Measurements from ENCODE around the gene ADM2. TPM values are rescaled to one million over a fixed set of nuclear protein-coding genes. Genes with fewer than 3 reads are reported as not detected.

Gene ADM2
- total and polyA plus RNA-seq, 9 donors: 0.01 to 2.6 (median 0.15) TPM; not detected in 3

DNA sequence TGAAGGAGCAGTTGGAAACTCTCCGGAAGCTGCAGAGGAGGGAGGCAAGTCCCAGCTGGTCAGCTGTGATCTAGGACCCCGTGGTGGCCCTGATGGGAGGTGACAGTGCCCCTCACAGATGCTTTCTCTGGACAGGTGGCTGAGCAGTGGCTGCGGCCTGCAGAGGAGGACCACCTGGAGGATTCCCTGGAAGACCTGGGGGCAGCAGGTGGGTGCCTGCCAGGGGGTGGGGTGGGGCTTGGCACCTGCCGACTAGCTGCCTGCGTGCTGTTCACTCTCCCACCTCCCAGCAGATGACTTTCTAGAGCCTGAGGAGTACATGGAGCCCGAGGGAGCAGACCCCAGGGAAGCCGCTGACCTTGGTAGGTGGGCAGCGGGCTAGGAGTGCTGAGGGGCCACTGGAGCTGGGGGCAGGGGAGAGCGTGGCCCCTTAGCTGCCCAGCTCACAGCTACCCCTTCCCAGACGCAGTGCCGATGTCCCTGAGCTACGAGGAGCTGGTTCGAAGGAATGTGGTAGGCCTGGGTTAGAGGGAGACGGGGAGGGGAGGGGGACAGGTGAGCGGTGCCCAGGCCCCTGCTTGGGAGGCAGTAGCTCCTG, 41.0 kb downstream of the ADM2 start:
- no peak for TF ChIP-seq POLR2A (IDR thresholded peaks at IDR 0.05)
- TF ChIP-seq, protein P1, sequence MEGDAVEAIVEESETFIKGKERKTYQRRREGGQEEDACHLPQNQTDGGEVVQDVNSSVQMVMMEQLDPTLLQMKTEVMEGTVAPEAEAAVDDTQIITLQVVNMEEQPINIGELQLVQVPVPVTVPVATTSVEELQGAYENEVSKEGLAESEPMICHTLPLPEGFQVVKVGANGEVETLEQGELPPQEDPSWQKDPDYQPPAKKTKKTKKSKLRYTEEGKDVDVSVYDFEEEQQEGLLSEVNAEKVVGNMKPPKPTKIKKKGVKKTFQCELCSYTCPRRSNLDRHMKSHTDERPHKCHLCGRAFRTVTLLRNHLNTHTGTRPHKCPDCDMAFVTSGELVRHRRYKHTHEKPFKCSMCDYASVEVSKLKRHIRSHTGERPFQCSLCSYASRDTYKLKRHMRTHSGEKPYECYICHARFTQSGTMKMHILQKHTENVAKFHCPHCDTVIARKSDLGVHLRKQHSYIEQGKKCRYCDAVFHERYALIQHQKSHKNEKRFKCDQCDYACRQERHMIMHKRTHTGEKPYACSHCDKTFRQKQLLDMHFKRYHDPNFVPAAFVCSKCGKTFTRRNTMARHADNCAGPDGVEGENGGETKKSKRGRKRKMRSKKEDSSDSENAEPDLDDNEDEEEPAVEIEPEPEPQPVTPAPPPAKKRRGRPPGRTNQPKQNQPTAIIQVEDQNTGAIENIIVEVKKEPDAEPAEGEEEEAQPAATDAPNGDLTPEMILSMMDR (IDR thresholded peaks at IDR 0.05): no peak
- H3K4me3 ChIP-seq: no peak overlapping the region
- no peaks in the 10 kb centered on the region for H3K27me3 ChIP-seq
- intact Hi-C loops (cut with DNase I): loop anchor here in 2 of 4 donors (10.0 kb wide), 2 partner anchors 268 to 278 kb away; partner anchors contain the start of genes HDAC10 (in 1 of the 2) and TUBGCP6 (in 1 of the 2)
- no peak overlapping the region for H3K27ac ChIP-seq
- peaks cover 11% of the 10 kb centered on the region for H3K4me1 ChIP-seq (ENCODE audit: insufficient read depth)
- no peaks in the 10 kb centered on the region for H3K9me3 ChIP-seq
- DNase-seq: no peak
- H3K36me3 ChIP-seq: no peaks in the 10 kb centered on the region
- WGBS, 3 donors: 78 to 83% (median 81%) methylated on average over 14 to 15 of the region's 15 CpGs

DNA sequence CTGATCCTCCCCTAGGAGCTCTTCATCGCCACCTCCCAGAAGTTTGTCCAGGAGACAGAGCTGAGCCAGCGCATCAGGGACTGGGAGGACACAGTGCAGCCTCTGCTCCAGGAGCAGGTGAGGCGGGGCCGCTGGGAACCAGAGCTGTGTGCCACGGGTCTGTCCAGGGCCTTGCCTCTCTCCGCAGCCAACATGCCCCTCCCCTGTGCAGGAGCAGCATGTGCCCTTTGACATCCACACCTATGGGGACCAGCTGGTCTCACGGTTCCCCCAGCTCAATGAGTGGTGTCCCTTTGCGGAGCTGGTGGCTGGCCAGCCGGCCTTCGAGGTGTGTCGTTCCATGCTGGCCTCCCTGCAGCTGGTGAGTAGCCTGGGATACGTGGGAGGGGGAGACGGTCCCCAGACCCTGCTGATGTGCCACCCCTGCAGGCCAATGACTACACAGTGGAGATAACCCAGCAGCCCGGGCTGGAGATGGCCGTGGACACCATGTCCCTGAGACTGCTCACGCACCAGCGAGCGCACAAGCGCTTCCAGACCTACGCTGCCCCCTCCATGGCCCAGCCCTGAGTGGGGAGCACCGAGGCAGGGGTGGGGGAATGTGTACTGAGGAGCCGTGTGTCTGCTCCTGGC, 41.6 kb downstream of the ADM2 start:
- no peak for DNase-seq
- H3K9me3 ChIP-seq: no peaks in the 10 kb centered on the region
- H3K4me1 ChIP-seq (ENCODE audit: insufficient read depth): peaks cover 11% of the 10 kb centered on the region
- H3K27me3 ChIP-seq: no peaks in the 10 kb centered on the region
- TF ChIP-seq, protein P1 (IDR thresholded peaks at IDR 0.05): no peak
- no peak for TF ChIP-seq EP300 (IDR thresholded peaks at IDR 0.05)
- TF ChIP-seq POLR2A (IDR thresholded peaks at IDR 0.05): no peak
- WGBS, 3 donors: 72 to 83% (median 73%) methylated on average over 21 to 22 of the region's 22 CpGs
- intact Hi-C loops (cut with DNase I): loop anchor here in 2 of 4 donors (10.0 kb wide), 2 partner anchors 268 to 278 kb away; partner anchors contain the start of genes HDAC10 (in 1 of the 2) and TUBGCP6 (in 1 of the 2)
- H3K4me3 ChIP-seq: no peak overlapping the region
- no peak overlapping the region for H3K27ac ChIP-seq
- H3K36me3 ChIP-seq: no peaks in the 10 kb centered on the region

DNA sequence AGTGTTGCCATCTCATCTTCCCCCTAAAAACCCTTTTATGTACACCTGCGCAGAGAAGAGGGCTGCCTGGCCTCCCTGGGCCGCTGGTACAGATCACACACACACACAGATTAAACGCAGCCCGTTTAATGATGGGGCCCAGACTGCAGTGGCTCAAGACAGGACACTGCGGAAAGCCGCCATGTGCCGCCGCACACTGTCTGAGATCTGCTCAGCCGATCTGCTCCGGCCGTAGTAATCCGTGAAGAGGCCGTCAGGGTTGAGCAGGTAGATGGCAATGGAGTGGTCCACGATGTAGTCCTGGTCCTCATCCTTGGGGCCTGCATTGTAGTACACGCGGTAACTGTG, 42.1 kb downstream of the ADM2 start:
- H3K27ac ChIP-seq: no peak overlapping the region
- intact Hi-C loops (cut with DNase I): loop anchor here in 2 of 4 donors (10.0 kb wide), 2 partner anchors 269 to 279 kb away; partner anchors contain the start of genes HDAC10 (in 1 of the 2) and TUBGCP6 (in 1 of the 2)
- H3K4me3 ChIP-seq: no peak overlapping the region
- H3K36me3 ChIP-seq: no peaks in the 10 kb centered on the region
- TF ChIP-seq, protein P1 (IDR thresholded peaks at IDR 0.05): no peak
- TF ChIP-seq EP300 (IDR thresholded peaks at IDR 0.05) (no peak), POLR2A (IDR thresholded peaks at IDR 0.05) (no peak)
- H3K27me3 ChIP-seq: no peaks in the 10 kb centered on the region
- no peaks in the 10 kb centered on the region for H3K9me3 ChIP-seq
- H3K4me1 ChIP-seq (ENCODE audit: insufficient read depth): peaks cover 11% of the 10 kb centered on the region
- no peak for DNase-seq
- 78 to 88% (median 86%) methylated on average over 16 of the region's 16 CpGs for WGBS, 3 donors

DNA sequence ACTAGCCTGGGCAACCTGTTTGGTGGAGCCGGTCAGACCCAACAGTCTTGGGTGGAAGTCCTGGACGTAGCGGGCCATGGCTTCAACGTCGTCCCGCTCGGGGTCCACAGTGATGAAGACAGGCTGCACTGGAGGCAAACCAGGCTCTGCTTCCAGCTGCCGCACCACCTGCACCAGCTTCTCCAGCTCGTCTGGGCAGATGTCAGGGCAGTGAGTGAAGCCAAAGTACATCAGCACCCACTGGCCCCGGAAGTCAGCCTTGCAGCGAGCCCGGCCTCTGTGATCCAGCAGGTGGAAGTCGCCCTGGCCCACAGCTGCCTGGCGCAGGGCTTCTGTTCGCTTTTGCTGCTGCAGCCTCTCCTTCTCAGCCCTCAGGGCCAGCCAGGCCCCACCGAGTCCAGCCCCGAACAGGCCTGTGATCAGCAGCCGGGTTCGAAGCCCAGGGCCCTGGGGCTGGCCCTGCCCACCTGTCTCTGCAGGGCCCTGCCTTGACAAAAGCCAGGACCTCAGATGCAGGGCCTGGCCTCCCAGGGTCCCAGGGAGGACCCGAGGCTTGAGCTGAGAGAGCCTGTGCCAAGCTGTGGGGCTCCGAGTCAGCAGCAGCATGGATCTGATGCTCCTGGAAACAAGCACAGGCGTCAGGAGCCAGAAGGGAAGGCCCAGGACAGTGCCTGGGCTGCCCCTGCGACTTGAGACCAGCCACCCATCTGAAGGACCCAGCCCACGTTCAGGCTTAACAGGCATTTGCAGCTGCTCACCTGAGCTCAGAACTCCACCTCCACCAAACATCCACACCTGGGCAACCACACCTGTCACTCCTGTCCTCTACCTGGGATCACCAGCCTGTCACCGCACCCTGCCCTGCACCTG, 42.7 kb downstream of the ADM2 start:
- H3K27ac ChIP-seq: no peak overlapping the region

More for the DNA sequence above, 42.7 kb downstream of the ADM2 start:
- WGBS, 3 donors: 73 to 80% (median 78%) methylated on average over 25 of the region's 25 CpGs
- TF ChIP-seq, protein P1 (IDR thresholded peaks at IDR 0.05): no peak
- no peak for TF ChIP-seq EP300 (IDR thresholded peaks at IDR 0.05)
- no peak for TF ChIP-seq POLR2A (IDR thresholded peaks at IDR 0.05)
- DNase-seq: peak in 1 of 5 donors; percentile 38
- peaks cover 12% of the 10 kb centered on the region for H3K4me1 ChIP-seq (ENCODE audit: insufficient read depth)
- intact Hi-C loops (cut with DNase I): loop anchor here in 2 of 4 donors (10.0 kb wide), 2 partner anchors 269 to 279 kb away; partner anchors contain the start of genes HDAC10 (in 1 of the 2) and TUBGCP6 (in 1 of the 2)
- no peaks in the 10 kb centered on the region for H3K9me3 ChIP-seq
- H3K4me3 ChIP-seq: peak overlapping the region; percentile 55
- no peaks in the 10 kb centered on the region for H3K27me3 ChIP-seq
- no peaks in the 10 kb centered on the region for H3K36me3 ChIP-seq
